ENCODE measurements around the gene TPP1. TPM values are rescaled to one million over a fixed set of nuclear protein-coding genes. Genes with fewer than 3 reads are reported as not detected.

Gene TPP1
- total and polyA plus RNA-seq, 2 of the 13 experiments (the other 11 are each of a cell fraction or from before 2014, with no cell fraction given): 13.9 to 74.6 TPM

DNA sequence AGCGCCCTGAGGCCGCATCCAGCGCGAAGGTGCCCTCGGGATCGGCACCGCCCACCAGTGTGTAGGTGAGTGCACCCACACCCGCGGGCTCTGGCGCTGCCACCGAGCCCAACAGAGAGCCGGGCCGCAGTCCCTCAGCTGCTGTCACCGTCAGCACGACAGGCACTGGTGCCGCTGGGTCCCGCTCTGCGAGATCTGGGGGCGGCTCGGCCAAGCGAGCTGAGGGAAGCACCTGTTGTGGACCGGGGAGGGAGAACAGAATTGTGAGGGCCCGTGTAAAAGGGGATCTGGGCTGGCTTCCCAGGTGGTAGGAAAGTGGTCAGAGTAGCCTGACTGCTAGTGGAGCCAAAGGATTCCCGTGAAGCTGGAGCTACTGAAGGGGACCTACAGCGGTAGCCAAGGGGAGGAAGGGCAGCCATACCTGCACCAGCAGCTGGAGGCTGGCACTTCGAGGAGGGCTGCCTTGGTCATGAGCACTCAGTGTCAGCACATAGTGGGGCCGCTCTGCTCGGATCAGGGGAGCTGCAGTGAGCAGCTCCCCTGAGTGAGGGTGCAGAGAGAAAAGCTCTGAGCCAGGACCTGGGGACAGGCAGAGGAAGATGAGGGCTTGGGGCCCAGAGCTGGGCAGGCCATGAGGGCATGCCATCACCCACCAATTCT is 11.5 kb upstream of the TPP1 start (continued):
- TF ChIP-seq ZNF552 (CRISPR knock-in tag; IDR thresholded peaks at IDR 0.05; ENCODE audit: borderline replicate concordance): no peak
- TF ChIP-seq, protein P1, sequence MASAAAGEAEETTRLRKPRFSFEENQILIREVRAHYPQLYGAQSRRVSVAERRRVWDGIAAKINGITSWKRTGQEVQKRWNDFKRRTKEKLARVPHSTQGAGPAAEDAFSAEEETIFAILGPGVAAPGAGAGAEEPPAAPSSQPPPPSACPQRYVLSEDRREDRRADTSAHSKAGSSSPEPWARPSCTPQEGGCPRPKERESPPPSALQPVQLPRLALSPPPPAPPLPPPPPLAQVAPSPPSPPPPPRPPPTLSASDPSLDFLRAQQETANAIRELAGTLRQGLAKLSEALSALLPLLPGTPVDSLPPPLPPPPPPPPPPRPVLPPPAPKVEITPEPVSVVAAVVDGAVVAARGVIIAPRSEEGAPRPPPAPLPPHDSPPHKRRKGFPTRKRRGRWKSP (CRISPR knock-in tag; IDR thresholded peaks at IDR 0.05): peak; percentile 14; the same call in 1 of the 2 replicates
- no peak for TF ChIP-seq ZNF615 (CRISPR knock-in tag; IDR thresholded peaks at IDR 0.05; ENCODE audit: borderline replicate concordance)
- TF ChIP-seq, protein P2, sequence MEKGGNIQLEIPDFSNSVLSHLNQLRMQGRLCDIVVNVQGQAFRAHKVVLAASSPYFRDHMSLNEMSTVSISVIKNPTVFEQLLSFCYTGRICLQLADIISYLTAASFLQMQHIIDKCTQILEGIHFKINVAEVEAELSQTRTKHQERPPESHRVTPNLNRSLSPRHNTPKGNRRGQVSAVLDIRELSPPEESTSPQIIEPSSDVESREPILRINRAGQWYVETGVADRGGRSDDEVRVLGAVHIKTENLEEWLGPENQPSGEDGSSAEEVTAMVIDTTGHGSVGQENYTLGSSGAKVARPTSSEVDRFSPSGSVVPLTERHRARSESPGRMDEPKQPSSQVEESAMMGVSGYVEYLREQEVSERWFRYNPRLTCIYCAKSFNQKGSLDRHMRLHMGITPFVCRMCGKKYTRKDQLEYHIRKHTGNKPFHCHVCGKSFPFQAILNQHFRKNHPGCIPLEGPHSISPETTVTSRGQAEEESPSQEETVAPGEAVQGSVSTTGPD (CRISPR knock-in tag; IDR thresholded peaks at IDR 0.05): no peak
- TF ChIP-seq, protein P3, sequence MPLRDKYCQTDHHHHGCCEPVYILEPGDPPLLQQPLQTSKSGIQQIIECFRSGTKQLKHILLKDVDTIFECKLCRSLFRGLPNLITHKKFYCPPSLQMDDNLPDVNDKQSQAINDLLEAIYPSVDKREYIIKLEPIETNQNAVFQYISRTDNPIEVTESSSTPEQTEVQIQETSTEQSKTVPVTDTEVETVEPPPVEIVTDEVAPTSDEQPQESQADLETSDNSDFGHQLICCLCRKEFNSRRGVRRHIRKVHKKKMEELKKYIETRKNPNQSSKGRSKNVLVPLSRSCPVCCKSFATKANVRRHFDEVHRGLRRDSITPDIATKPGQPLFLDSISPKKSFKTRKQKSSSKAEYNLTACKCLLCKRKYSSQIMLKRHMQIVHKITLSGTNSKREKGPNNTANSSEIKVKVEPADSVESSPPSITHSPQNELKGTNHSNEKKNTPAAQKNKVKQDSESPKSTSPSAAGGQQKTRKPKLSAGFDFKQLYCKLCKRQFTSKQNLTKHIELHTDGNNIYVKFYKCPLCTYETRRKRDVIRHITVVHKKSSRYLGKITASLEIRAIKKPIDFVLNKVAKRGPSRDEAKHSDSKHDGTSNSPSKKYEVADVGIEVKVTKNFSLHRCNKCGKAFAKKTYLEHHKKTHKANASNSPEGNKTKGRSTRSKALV (CRISPR knock-in tag; IDR thresholded peaks at IDR 0.05): peak; percentile 64
- no peak for TF ChIP-seq PRMT3 (CRISPR knock-in tag; IDR thresholded peaks at IDR 0.05; ENCODE audit: borderline replicate concordance, low read depth)
- TF ChIP-seq, protein P4, sequence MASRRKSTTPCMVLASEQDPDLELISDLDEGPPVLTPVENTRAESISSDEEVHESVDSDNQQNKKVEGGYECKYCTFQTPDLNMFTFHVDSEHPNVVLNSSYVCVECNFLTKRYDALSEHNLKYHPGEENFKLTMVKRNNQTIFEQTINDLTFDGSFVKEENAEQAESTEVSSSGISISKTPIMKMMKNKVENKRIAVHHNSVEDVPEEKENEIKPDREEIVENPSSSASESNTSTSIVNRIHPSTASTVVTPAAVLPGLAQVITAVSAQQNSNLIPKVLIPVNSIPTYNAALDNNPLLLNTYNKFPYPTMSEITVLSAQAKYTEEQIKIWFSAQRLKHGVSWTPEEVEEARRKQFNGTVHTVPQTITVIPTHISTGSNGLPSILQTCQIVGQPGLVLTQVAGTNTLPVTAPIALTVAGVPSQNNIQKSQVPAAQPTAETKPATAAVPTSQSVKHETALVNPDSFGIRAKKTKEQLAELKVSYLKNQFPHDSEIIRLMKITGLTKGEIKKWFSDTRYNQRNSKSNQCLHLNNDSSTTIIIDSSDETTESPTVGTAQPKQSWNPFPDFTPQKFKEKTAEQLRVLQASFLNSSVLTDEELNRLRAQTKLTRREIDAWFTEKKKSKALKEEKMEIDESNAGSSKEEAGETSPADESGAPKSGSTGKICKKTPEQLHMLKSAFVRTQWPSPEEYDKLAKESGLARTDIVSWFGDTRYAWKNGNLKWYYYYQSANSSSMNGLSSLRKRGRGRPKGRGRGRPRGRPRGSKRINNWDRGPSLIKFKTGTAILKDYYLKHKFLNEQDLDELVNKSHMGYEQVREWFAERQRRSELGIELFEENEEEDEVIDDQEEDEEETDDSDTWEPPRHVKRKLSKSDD (CRISPR knock-in tag; IDR thresholded peaks at IDR 0.05; ENCODE audit: low read depth): no peak
- no peak for TF ChIP-seq ZNF34 (CRISPR knock-in tag; IDR thresholded peaks at IDR 0.05; ENCODE audit: borderline replicate concordance)
- no peak for TF ChIP-seq ZFX (CRISPR knock-in tag; IDR thresholded peaks at IDR 0.05; ENCODE audit: low read depth)

Data from HepG2 (cell line).